ENCODE results near the gene DUS1L. TPM values are rescaled to one million over a fixed set of nuclear protein-coding genes. Genes with fewer than 3 reads are reported as not detected.

DUS1L gene
- total RNA-seq, 1 experiment from 2014 or later: 129 TPM

GRCh38 chr17:82108496-82108945, 42.9 kb upstream of the DUS1L start:
- Mint-ChIP-seq H3K27ac (ENCODE audit: unreplicated experiment) (no peak overlapping the region), H3K9me3 (ENCODE audit: unreplicated experiment) (no peaks in the 10 kb centered on the region), H3K27me3 (ENCODE audit: insufficient read depth, unreplicated experiment) (no peaks in the 10 kb centered on the region), H3K4me3 (ENCODE audit: unreplicated experiment) (no peak overlapping the region), H3K4me1 (ENCODE audit: low read depth, unreplicated experiment) (peaks cover 35% of the 10 kb centered on the region), H3K36me3 (ENCODE audit: insufficient read depth, unreplicated experiment) (peaks cover 61% of the 10 kb centered on the region)
- no peak for TF ChIP-seq CTCF (IDR thresholded peaks at IDR 0.05; ENCODE audit: insufficient read depth in 1 of 2, low read depth in 1 of 2, low read length in 1 of 2, severe bottlenecking in 1 of 2, unreplicated experiment in 1 of 2)
- H3K4me1 ChIP-seq: peaks cover 39% of the 10 kb centered on the region
- intact Hi-C loops (cut with micrococcal nuclease; ENCODE audit: unreplicated experiment): no loop called here
- H3K36me3 ChIP-seq (ENCODE audit: control insufficient read depth, insufficient read depth, low read length): no peaks in the 10 kb centered on the region
- no peak for DNase-seq
- ChIA-PET CTCF (no interaction called here), POLR2A (no interaction called here)
- H3K27me3 ChIP-seq (replicated peaks; ENCODE audit: control insufficient read depth, insufficient read depth, low read length): no peaks in the 10 kb centered on the region
- no peak overlapping the region for H3K4me3 ChIP-seq (ENCODE audit: low read depth, low read length)
- BruUV-seq (replicated peaks): no TSS peak
- H3K9me3 ChIP-seq: no peaks in the 10 kb centered on the region

GRCh38 chr17:82108038-82108437, 42.4 kb upstream of the DUS1L start:
- H3K4me1 ChIP-seq: peaks cover 44% of the 10 kb centered on the region
- ChIA-PET POLR2A (no interaction called here), CTCF (no interaction called here)
- H3K36me3 ChIP-seq (ENCODE audit: control insufficient read depth, insufficient read depth, low read length): no peaks in the 10 kb centered on the region
- no peaks in the 10 kb centered on the region for H3K27me3 ChIP-seq (replicated peaks; ENCODE audit: control insufficient read depth, insufficient read depth, low read length)
- no peak for TF ChIP-seq CTCF (IDR thresholded peaks at IDR 0.05; ENCODE audit: insufficient read depth in 1 of 2, low read depth in 1 of 2, low read length in 1 of 2, severe bottlenecking in 1 of 2, unreplicated experiment in 1 of 2)
- Mint-ChIP-seq H3K36me3 (ENCODE audit: insufficient read depth, unreplicated experiment) (peaks cover 66% of the 10 kb centered on the region), H3K9me3 (ENCODE audit: unreplicated experiment) (no peaks in the 10 kb centered on the region), H3K4me1 (ENCODE audit: low read depth, unreplicated experiment) (peaks cover 39% of the 10 kb centered on the region), H3K4me3 (ENCODE audit: unreplicated experiment) (no peak overlapping the region), H3K27me3 (ENCODE audit: insufficient read depth, unreplicated experiment) (no peaks in the 10 kb centered on the region), H3K27ac (ENCODE audit: unreplicated experiment) (no peak overlapping the region)
- no peak overlapping the region for H3K4me3 ChIP-seq (ENCODE audit: low read depth, low read length)
- no TSS peak for BruUV-seq (replicated peaks)
- DNase-seq: no peak
- intact Hi-C loops (cut with micrococcal nuclease; ENCODE audit: unreplicated experiment): no loop called here
- no peaks in the 10 kb centered on the region for H3K9me3 ChIP-seq

- intact Hi-C loops (cut with micrococcal nuclease; ENCODE audit: unreplicated experiment): no loop called here
- no peaks in the 10 kb centered on the region for H3K9me3 Mint-ChIP-seq (ENCODE audit: unreplicated experiment)
- BruUV-seq (replicated peaks): no TSS peak
- ChIA-PET CTCF (no interaction called here), POLR2A (interaction anchor here (1.9 kb wide), 1 partner anchor 70 kb away, joined by 6 read pairs; the partner anchor contains the start of gene DCXR)
- peak; percentile 42 to 45 for DNase-seq
- Histone ChIP-seq H3K4me3 (ENCODE audit: low read depth, low read length) (no peak overlapping the region), H3K9me3 (no peaks in the 10 kb centered on the region), H3K4me1 (peaks cover 50% of the 10 kb centered on the region), H3K36me3 (ENCODE audit: control insufficient read depth, insufficient read depth, low read length) (no peaks in the 10 kb centered on the region), H3K27me3 (replicated peaks; ENCODE audit: control insufficient read depth, insufficient read depth, low read length) (no peaks in the 10 kb centered on the region)
- H3K4me1 Mint-ChIP-seq (ENCODE audit: low read depth, unreplicated experiment): peaks cover 42% of the 10 kb centered on the region
- H3K36me3 Mint-ChIP-seq (ENCODE audit: insufficient read depth, unreplicated experiment): peaks cover 72% of the 10 kb centered on the region
- H3K27ac Mint-ChIP-seq (ENCODE audit: unreplicated experiment): no peak overlapping the region
- peak in 1 of 2 experiments; percentile 29 for TF ChIP-seq CTCF (IDR thresholded peaks at IDR 0.05; ENCODE audit: insufficient read depth in 1 of 2, low read depth in 1 of 2, low read length in 1 of 2, severe bottlenecking in 1 of 2, unreplicated experiment in 1 of 2)
- no peaks in the 10 kb centered on the region for H3K27me3 Mint-ChIP-seq (ENCODE audit: insufficient read depth, unreplicated experiment)
- H3K4me3 Mint-ChIP-seq (ENCODE audit: unreplicated experiment): no peak overlapping the region
These were observed 41.8 kb upstream of the DUS1L start for GRCh38 chr17:82107341-82107860.
